GM12865 (cell line): Measurements from ENCODE around the gene RAB39B.
A peak's percentile ranks its signal among the peaks of the same experiment; 100 is the strongest.

Source experiments
- DNase-seq: peaks from one replicate; pipeline ENCODE4 v3.0.0; 2010; ENCODE audit warnings: low read depth
- H3K4me3 ChIP-seq: 2 replicates; pipeline ENCODE4 v1.5.1; 2011; ENCODE audit warnings: mild to moderate bottlenecking, low read depth, low read length, control low read depth
- TF ChIP-seq, protein P1 (sequence below): IDR thresholded peaks from 2 replicates; pipeline ENCODE4 v1.5.1; 2011; ENCODE audit warnings: low read length, control low read depth, low read depth, inconsistent platforms; ENCODE audit not compliant: insufficient read depth; ENCODE audit errors: missing control alignments

Gene RAB39B

DNA sequence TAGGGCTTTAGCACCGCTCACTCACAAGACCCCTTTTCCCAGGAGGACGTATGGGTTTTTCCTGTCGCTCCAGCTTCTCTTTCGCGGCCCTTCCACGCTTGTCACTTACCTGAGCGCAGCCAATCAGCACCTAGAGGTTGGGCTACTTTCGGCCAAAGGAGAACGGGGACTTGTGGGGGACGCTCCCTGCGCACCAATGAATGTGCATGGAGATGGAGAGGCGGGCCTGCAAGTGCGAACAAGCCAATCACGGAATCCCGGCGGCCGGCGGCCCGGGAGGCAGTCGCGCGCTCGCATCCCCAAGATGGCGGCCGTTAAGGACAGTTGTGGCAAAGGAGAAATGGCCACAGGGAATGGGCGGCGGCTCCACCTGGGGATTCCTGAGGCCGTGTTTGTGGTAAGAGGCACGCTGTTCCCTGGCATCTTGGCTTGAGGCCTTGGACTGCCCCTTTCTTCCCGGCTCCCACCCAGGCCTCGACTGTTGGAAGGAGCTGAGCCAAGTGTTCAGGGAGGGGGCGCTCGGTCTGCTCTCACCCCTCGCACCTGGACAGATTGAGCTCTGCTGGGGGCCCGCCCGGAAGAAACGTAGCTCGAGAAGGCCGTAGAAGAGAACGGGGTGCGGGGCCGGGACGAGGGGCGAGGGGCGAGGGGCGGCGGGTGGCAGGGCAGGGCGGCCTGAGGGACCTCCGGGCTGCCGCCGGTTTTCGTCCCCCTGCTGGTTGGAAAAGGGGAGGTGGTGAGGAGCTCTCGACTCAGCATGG, 47.9 kb downstream of the RAB39B start, which contains the start of gene VBP1:
Gene VBP1 (plus strand): TSS at position 282 of the 761 bp plus-strand sequence. CDS start 23 bp downstream, at position 305.
- TF ChIP-seq, protein P1, sequence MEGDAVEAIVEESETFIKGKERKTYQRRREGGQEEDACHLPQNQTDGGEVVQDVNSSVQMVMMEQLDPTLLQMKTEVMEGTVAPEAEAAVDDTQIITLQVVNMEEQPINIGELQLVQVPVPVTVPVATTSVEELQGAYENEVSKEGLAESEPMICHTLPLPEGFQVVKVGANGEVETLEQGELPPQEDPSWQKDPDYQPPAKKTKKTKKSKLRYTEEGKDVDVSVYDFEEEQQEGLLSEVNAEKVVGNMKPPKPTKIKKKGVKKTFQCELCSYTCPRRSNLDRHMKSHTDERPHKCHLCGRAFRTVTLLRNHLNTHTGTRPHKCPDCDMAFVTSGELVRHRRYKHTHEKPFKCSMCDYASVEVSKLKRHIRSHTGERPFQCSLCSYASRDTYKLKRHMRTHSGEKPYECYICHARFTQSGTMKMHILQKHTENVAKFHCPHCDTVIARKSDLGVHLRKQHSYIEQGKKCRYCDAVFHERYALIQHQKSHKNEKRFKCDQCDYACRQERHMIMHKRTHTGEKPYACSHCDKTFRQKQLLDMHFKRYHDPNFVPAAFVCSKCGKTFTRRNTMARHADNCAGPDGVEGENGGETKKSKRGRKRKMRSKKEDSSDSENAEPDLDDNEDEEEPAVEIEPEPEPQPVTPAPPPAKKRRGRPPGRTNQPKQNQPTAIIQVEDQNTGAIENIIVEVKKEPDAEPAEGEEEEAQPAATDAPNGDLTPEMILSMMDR, result peak; percentile 40
- peak within 1 kb of the TSS; percentile 81 for H3K4me3 ChIP-seq

DNA sequence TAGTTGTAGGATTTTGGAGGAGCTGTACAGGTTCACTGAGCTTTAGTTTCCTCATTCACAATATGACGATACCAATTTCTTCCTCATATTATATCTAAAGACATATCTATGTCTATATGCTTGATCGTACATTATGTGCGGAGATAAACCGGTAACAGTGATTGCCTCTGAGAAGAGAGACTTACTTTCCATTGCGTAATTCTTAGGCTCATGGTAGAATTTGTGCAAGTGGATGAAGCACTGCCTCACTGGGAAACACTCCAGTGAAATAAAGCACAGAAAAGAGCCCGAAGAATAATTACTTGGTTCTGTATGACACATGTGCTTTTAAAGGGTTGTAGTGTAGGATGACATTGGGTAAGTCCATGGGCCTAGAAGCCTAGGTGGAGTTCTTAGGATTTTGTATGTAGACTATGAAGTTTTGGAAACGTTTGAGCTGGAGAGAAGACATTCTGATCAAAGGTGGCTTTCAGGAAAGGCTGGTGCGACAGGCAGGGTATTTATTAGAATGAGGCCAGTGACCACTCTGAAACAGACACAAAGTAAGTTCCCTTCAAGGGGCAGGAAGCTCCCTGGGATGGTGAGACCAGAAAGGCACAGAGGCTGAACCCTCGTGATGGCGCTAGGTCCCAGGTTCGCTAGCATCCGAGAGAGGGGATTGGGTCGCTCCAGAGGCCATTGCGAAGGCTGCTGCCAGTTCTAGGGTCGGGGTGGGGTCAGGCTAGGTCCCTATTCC, 48.7 kb downstream of the RAB39B start:
- TF ChIP-seq, protein P1, result no peak
- no peak for DNase-seq
- H3K4me3 ChIP-seq, result peak overlapping the region; percentile 59

More for the DNA sequence above, 47.9 kb downstream of the RAB39B start, which contains the start of gene VBP1:
- DNase-seq, result peak; percentile 97

DNA sequence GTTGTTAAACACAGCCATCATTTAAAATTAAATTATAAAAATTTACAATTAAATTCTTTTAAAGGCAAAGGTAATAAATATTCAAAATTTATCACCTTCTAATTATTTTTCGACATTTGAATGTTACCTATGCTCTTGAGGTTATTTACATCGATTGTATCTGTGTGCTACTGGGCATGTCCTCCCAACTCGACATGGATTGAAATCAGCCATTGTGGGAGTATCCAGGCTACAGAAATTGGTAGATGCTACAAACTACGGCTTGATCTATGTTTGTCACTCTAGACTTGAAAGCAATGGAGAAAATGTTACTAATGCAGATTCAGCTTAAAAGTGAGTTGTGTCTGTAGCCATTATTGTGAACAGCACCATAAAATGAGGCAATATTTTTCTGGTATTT, 50.6 kb downstream of the RAB39B start:
- TF ChIP-seq, protein P1, result no peak
- no peak overlapping the region for H3K4me3 ChIP-seq
- DNase-seq, result no peak

DNA sequence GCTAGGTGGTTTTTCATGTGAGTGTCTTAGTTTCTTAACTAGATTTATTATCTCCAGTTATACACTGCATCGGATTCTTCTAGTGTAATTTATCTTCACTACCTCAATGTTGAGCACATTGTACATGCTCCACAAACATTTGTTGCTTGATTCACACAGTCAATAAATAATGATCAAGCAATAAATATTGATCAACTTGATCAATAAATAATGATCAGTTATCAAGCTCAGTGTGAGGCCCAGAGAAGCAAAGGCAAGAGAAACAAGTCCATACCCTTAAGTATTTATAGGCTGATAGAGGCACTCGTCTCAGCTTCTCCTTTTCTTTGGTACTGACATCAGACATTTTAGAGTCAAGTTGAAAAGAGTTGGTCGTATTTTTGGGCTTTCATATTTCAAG, 53.1 kb downstream of the RAB39B start:
- no peak for DNase-seq
- H3K4me3 ChIP-seq, result no peak overlapping the region
- TF ChIP-seq, protein P1, result no peak
